ENCODE data around the gene FMNL2.

FMNL2 gene

GRCh38 chr2:152598975-152599759 is 264.2 kb downstream of the FMNL2 start:
- DNase-seq: no peak

GRCh38 chr2:152600051-152600657 is 265.2 kb downstream of the FMNL2 start:
- no peak for DNase-seq

DNA sequence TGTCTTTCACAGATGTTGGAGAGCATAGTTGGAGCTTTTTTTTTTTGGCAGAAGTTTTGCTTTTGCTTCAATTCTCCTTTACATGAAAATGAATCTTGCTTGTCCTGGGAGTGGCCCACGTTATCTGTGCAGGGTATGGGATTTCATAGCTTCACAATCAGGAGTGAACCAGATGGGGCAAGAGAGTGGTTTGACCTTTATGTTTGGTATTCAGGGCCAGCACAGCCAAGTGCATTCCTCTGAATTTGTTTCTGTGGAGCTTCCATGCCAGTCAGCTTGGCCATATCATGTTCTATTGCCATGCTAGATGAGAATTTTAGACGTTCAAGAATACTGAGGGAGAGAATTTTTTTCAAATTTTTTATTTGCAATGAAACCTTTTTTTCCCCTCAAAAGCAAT is 265.7 kb downstream of the FMNL2 start:
- DNase-seq: no peak

- no peak for DNase-seq
These were observed 267.8 kb downstream of the FMNL2 start for GRCh38 chr2:152602750-152603149.

DNA sequence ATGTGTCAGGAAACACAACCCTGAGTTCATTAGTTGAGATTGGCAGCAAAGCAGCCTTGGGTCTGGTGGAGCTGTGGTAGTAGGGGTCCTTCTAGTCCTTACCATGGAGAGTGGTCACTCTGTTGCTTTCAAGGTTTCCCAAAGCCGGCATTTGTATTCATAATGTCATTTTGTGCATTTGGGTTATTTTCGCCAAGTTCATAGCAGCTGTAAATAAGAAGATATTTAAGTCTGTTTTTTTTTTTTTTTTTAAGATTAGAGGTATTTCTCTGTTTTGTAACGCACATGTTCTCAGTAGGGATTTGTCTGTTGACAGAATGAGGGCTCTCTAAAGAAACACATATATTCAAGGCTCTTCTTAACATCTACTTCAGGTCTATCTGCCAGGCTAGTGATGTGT is 268.2 kb downstream of the FMNL2 start:
- DNase-seq: no peak

DNA sequence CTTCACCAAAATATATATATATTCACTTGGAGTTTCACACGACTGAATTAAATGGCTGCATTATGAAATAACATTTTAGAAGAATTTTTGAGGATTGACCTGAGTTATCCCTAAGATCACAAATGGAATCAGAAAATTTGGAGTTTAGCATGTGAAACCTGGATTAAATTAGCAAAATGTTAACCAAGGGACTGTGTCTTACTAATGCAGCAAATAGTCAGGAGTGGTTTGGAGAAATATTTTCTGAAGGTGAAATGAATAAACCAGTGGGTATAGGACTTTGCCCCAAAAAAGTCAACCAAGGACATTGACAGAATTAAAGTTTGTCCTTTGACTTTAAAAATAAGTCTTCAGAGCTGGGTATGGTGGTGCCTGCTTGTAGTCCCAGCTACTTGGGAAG is 271.1 kb downstream of the FMNL2 start:
- DNase-seq: no peak

DNA sequence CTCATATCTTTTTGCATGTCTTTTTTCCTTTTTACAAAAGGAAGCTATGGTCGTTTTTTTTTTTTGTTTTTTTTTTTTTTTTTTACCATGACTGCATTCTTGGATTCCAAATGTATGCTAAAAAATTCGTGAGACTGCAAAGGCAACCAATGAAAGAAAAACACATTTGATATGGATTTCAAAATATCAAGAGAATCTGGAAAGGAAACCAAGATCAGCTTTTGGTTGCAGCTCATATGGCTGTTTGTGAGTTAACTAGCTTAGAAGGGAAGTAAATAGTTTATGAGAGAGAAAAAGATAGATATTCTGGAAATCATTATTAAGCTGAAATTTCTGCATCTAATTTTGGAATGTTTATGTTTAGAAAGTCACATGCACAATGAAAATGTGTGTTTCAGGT is 272.0 kb downstream of the FMNL2 start:
- DNase-seq: no peak

- DNase-seq: no peak
These were observed 272.9 kb downstream of the FMNL2 start for GRCh38 chr2:152607793-152608300.

DNA sequence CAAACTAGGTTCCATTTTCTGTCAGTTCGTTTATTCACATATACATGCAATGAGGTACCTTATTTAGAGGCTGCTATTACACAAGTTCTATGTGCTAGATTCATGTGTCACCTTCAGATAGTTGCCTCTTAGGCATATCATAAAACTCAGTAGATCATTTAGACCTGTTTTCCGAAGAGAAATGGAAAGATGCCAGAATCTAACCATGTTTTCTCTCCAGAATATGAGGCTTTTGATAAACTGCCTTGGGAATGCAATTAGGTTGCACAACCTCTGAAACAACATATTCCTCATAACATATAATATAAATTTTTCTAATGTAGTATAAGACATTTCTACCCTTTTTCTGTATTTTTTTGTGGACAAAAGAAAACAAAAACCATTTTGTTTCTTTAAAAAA is 274.2 kb downstream of the FMNL2 start:
- no peak for DNase-seq

- DNase-seq: no peak
These were observed 274.7 kb downstream of the FMNL2 start for GRCh38 chr2:152609699-152610098.

DNA sequence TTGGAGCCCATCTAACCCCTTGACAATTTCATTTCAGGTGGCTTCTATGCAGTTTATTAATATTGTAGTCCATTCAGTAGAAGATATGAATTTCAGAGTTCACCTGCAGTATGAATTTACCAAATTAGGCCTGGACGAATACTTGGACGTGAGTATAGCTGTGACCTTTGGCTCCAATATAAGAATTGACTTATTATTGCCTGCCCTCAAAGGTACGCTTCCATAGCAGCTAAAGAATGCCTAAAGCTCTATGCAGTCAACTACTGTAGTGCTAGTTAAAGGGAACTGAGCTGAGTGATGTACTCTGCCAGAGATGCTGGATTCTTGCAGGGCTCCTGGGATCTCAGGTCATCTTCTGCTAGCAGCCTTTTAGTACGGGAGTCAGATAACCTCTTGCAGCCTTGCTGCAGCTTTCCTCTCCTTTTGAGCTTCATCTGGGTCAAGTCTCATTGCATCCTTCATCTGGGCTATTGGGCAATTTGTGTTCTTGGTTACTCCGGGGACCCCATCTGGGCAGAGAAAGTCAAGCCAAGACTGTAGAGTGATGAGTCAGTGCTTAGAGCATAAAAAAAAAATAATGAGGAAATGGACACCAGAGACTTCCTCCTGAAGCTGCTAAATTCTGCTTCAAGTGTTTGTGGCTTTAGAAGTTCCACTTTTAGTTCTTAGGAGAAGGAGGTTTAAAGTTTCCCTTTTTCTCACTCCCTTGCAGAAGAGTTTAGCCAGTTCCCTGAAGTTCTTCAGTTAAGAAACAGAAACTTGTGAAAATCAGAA is 276.7 kb downstream of the FMNL2 start:
- no peak for DNase-seq

GRCh38 chr2:152613235-152613634 is 278.3 kb downstream of the FMNL2 start:
- DNase-seq: no peak

DNA sequence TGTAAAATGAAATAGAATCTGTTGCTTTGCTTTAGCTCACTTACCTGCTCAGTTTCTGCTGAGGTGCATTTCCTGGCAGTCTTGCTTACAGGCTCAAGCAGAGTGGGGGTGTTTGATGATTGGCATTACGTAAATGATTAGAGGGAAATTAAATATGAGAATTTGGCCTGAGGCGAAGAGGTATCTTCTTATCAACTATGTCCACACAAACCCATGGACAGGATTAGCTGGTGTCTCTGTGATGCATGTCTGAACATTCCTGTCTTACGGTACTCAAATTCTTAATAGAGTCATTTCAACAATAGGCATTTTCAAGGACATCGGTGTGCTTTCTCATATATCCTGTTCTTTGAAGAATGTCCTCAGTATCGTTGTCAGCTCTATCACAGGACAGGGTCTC is 280.2 kb downstream of the FMNL2 start:
- no peak for DNase-seq

- DNase-seq: no peak
These were observed 282.6 kb downstream of the FMNL2 start for GRCh38 chr2:152617456-152618192.

- no peak for DNase-seq
These were observed 283.2 kb downstream of the FMNL2 start for GRCh38 chr2:152618193-152618564.

GRCh38 chr2:152620208-152620607 is 285.2 kb downstream of the FMNL2 start:
- no peak for DNase-seq

DNA sequence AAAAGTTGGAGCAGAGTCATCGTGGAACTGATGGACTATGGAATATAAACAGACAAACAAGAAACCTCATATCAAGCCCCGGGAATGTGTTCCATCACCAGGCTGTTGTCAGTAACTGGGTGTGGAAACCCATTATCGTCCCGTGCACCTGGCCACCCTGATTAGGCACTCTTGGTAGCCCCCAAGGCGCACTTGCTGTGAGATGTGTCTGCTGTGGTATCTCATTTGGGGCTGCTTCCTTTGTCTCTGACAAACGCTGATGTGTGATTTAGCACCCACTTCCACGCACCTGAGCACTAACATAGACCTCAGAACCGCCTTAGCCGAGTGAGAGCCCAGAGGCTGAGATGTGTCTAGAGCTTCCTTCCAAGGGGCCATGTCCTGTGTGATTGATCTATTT is 286.0 kb downstream of the FMNL2 start:
- DNase-seq: no peak

GRCh38 chr2:152622219-152622618 is 287.2 kb downstream of the FMNL2 start:
- DNase-seq: no peak

DNA sequence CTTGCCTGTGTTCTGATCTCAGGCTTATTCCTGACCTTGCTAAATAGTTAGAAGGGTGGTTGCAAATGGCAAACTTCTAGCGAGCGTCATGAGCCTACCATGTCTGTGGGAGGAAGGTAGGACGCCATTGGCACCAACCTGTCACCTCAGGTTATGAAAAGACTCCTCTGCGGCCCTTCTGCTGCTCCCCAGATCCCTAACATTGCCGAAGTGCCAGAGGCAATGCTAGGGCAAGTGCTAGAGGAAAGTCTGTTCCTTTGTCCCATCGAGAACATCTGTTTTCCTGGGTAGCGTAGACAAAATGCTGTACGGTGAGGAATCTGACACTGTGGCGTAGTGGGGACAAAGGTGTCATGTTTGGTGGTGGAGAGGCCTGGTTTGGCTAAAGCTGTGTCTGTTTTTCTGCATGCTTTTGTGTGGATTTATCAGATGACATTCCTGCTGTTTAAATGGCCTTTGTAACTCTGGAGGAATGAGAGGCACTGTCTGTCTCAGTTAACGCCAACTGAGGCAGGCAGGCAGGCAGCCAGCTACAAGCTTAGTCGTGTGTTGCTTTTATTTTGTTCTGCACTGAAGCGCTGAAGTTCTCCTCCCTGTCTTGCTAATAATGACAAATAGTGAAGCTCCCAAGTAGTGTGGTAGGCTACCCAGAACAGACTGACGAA is 288.2 kb downstream of the FMNL2 start:
- DNase-seq: no peak

- no peak for DNase-seq
These were observed 288.8 kb downstream of the FMNL2 start for GRCh38 chr2:152623775-152624174.

DNA sequence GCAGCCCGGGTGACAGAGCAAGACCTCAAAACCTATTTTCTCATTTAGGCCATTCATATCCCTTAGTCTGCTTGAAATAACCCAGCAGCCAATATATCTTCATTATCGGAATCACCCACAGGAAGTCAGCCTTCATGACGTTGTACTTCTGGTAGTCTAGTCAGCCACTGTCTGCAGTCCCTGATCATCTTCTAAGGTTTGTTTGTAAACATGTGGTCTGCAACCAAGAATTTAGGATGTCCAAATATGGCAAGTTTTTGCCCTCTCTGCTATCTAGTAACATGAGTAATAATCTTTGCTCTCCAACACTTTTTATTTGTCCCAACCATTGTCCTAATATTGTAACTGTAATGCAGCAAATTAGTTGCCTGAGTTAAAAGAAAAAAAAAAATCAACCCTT is 289.8 kb downstream of the FMNL2 start:
- no peak for DNase-seq

GRCh38 chr2:152626911-152627339 is 292.0 kb downstream of the FMNL2 start:
- DNase-seq: no peak

Data from NCI-H524 treated with DMSO at 0.1 percent for 48 hours (cell line).